Activated CD4-positive, CD25-positive, alpha-beta regulatory T cell treated with anti-CD3 and anti-CD28 coated beads, Interleukin-2, amount 50 U/mL, for 72 hours (primary cell): ENCODE data around the gene CILP2.
A peak's percentile ranks its signal among the peaks of the same experiment; 100 is the strongest.

ENCODE experiments used
- DNase-seq: peaks from one replicate; pipeline ENCODE4 v3.0.0; 2021

CILP2 gene

DNA sequence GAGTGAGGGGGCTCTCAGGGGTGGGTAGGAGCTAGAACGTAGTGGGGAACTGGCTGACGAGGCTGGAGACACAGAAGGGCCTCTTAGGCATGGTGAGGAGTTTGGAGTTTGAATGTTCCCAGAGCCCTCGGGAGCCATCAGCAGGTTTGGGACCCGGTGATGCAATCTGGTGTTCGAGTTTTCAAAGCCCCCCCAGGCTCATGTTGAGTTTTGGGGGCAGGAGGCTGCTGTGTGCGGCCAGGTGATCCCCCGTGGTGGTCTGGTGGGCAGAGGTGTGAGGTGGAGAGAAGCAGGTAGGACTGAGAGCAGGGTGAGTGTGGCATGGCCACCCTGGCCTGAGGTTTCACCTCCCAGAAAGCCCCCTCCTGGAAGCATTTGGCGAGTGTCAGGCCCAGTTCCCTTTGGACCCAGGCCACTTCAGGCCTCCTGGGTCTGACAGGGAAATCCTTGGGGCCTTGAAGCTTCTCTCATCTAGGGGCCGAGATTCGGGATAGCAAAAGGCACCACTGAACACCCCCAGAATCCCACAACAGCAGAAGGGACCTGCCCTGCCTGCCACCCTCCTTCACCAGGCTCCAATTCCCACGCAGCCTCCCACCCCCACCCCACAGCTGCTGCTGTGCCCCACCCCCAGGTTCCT, 8.2 kb upstream of the CILP2 start:
- no peak for DNase-seq

GRCh38 chr19:19530423-19530804, 7.7 kb upstream of the CILP2 start:
- DNase-seq: no peak

DNA sequence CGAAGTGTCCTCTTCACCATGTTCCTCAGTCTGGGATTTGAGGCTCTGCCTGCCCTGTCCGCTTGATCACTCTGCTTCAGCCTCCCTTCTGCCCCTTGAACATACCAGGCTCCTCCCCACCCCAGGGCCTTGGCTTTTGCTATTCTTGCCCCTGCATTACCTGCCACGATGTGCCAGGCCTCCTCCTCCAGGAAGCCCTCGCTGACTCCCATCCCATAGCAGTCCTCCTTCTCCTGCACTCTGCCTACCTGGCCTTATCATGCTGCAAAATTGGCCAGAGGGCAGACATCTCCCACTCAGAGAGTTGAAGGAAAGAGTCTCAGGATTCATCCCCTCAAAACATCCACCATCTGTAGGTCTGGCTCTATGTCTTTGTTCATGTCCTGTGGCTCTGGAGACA, 7.2 kb upstream of the CILP2 start:
- DNase-seq: no peak

- peak; percentile 94 for DNase-seq
Measured at GRCh38 chr19:19531951-19532805, 5.9 kb upstream of the CILP2 start.

- no peak for DNase-seq
Measured at GRCh38 chr19:19532806-19533701, 5.0 kb upstream of the CILP2 start.

GRCh38 chr19:19533841-19534240, 4.2 kb upstream of the CILP2 start:
- DNase-seq: no peak

DNA sequence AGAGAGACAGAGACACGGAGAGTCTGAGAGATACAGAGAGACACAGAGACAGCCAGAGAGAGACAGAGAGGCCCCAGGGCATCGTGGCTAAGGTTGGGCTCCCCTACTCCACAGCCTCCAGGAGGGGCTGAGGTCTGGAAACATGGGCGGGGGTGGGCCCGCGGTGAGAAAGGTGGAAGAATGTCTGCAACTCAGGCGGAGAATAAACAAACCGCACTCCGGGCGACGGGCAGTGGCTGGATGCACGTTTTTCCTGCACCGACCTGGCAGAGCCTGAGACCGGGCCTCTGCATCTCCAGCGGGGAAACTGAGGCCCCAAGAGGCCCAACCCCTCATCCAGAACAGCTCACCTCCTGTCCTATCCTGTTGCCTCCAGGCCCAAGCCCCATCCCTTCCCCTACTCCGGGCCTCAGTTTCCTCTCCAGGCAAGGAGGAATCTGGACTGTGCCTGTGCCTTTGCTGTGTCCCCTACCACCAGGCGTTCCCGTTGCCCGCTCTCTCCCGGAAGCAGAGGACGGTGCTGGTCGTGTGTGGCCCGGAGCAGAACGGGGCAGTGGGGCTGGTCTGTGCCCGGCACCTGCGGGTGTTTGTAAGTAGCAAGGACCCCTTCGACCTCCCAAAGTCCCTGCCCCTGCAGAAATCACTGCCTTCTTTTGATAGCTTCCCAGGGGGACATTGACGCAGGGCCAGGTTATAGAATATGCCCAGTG, 3.4 kb upstream of the CILP2 start:
- DNase-seq: no peak

GRCh38 chr19:19535311-19536191, 2.5 kb upstream of the CILP2 start:
- DNase-seq: no peak

- DNase-seq: no peak
Measured at GRCh38 chr19:19537075-19538048, 703 bp upstream of the CILP2 start.

DNA sequence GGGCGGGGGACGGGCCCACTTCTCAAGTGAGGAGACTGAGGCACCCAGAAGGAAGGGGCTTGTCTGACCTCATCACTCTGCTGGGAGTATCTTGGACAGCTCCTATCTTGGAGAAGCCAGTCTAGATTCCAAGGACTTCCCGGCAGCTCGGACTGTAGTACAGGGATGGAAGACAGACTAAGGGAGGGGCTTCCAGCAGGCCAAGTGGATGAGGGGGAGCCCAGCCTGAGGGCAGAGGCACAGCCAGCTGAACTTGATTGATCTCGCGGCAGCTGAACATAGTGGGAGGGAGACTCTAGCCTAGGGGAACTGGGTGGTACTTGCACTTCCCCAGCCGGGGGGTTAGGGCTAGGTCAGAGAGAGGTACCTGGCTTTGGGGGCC, 711 bp downstream of the CILP2 start:
- DNase-seq: no peak

GRCh38 chr19:19539698-19540063, 1.6 kb downstream of the CILP2 start:
- no peak for DNase-seq

GRCh38 chr19:19540064-19540714, 2.1 kb downstream of the CILP2 start:
- DNase-seq: peak; percentile 60

- peak; percentile 77 for DNase-seq
Measured at GRCh38 chr19:19540715-19541515, 2.9 kb downstream of the CILP2 start.

GRCh38 chr19:19541616-19542015, 3.6 kb downstream of the CILP2 start:
- DNase-seq: no peak

- DNase-seq: no peak
Measured at GRCh38 chr19:19542507-19542906, 4.4 kb downstream of the CILP2 start.

DNA sequence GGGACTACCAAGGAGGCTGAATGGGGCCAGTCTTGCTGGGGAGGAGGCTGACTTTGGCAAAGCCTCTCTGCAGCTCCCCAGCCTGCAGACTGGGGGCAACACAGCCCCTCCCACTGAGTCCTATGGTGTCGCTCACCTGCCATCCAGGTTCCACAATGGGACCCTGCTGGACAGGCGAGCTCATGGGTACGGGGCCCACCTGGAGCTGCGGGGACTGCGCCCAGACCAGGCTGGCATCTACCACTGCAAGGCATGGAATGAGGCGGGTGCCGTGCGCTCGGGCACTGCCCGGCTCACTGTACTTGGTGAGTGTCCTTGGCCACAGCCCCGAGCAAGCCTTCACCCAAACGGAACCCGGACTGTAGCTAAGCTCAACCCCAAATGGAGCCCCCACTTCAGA, 5.0 kb downstream of the CILP2 start:
- no peak for DNase-seq

GRCh38 chr19:19543640-19544039, 5.6 kb downstream of the CILP2 start:
- DNase-seq: no peak

- no peak for DNase-seq
Measured at GRCh38 chr19:19544257-19544953, 6.3 kb downstream of the CILP2 start.
